Upper lobe of left lung (tissue), 6 donors: ENCODE data around the gene RBP4. TPM values are rescaled to one million over a fixed set of nuclear protein-coding genes. Genes with fewer than 3 reads are reported as not detected.

ENCODE experiments used
- ATAC-seq, 2 donors: fragments of 200-7000 bp; cut with Tn5 transposase; one replicate each; pipeline ENCODE4 v1.9.1; 2022; ENCODE audit warnings: mild to moderate bottlenecking in 2 of 2, moderate library complexity in 2 of 2; ENCODE audit not compliant: low FRiP score in 2 of 2
- DNase-seq, 2 donors: peaks; one replicate each; pipeline ENCODE4 v3.0.0-alpha.2; 2019 to 2020
- H3K27ac ChIP-seq, 4 donors: fragments of 200-600 bp; sonication (generic); one replicate each; pipeline ENCODE4 v1.5.1; 2016 to 2019
- H3K27me3 ChIP-seq, 4 donors: fragments of 200-600 bp; sonication (generic); one replicate each; pipeline ENCODE4 v1.5.1; 2017 to 2019
- H3K36me3 ChIP-seq, 4 donors: fragments of 200-600 bp; sonication (generic); one replicate each; pipeline ENCODE4 v1.5.1; 2016 to 2019
- H3K4me1 ChIP-seq, 4 donors: fragments of 200-600 bp; sonication (generic); one replicate each; pipeline ENCODE4 v1.5.1; 2018 to 2019
- H3K4me3 ChIP-seq, 4 donors: fragments of 200-600 bp; sonication (generic); one replicate each; pipeline ENCODE4 v1.5.1; 2017 to 2019; ENCODE audit warnings: mild to moderate bottlenecking in 2 of 4, moderate library complexity in 1 of 4
- H3K9me3 ChIP-seq, 4 donors: fragments of 200-600 bp; sonication (generic); one replicate each; pipeline ENCODE4 v1.5.1; 2018 to 2019
- EP300 ChIP-seq, 4 donors: sonication (generic); formaldehyde crosslinking; IDR thresholded peaks; one replicate each; pipeline ENCODE4 v1.5.1; 2017; ENCODE audit warnings: antibody characterized with exemption in 4 of 4, control low read depth in 2 of 4
- POLR2A ChIP-seq, 4 donors: fragments of 450-650 bp; IDR thresholded peaks; one replicate each; pipeline ENCODE4 v1.5.1; 2016 to 2017; ENCODE audit warnings: antibody characterized with exemption in 4 of 4, mild to moderate bottlenecking in 2 of 4
- POLR2AphosphoS5 ChIP-seq, 2 donors: sonication (generic); formaldehyde crosslinking; IDR thresholded peaks; one replicate each; pipeline ENCODE4 v1.5.1; 2017; ENCODE audit warnings: antibody characterized with exemption in 2 of 2
- WGBS, 2 donors: methylation state at CpG; one replicate each; pipeline ENCODE4 v1.1.5; 2017 to 2018; 5-methylcytosine and 5-hydroxymethylcytosine counted together
- total RNA-seq, 6 donors: library from RNA; depleted of rRNA in 4 of 6; stranded (reverse); fragments of >200 nt in 4 of 6; gene quantifications; one replicate each; pipeline versions ENCODE4 v1.1.0 to v1.2.1, GENCODE V29; 2016 to 2021
- TF ChIP-seq, protein P1 (sequence below), 6 experiments: fragments of 450-650 bp in 4 of 6; fragments of 200-600 bp in 2 of 6; sonication (generic) in 2 of 6; IDR thresholded peaks; one replicate each; pipeline ENCODE4 v1.5.1; 2016 to 2019; ENCODE audit warnings: antibody characterized with exemption in 6 of 6
- donor health status: DM: no; HTN: no; CAD: no; lungs with moderate emphysema.
- donor health status: DM: no; HTN: yes; CAD: no; lungs with severe emphysema.

Gene RBP4
- total RNA-seq, 6 donors from 2014 or later: 11.5 to 50.7 (median 28.3) TPM

DNA sequence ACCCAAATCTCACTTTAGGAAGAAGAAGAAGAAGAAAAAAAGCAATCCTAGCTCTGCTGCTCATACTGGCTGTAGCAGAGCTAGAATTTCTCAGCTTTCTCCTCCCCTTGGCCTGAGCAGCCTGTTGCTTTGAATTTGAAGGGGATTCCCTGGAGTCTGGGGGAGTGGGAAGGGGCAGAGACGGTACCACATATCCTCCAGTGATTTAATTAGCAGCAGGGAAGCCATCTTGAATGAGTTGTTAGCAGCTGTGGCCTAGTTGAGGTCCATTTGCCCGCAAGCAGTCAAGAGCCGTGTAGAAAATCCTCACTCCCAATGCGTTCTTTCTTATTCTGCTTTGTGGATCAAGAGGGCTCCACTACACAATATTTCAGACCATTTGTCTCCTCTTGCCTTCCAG, 27.8 kb upstream of the RBP4 start:
- no peaks in the 10 kb centered on the region for H3K27me3 ChIP-seq
- ATAC-seq: no peak
- H3K4me1 ChIP-seq: no peaks in the 10 kb centered on the region
- 86 to 91% methylated on average over 4 of the region's 4 CpGs for WGBS, 2 donors
- H3K27ac ChIP-seq: no peak overlapping the region
- TF ChIP-seq POLR2AphosphoS5 (IDR thresholded peaks at IDR 0.05) (no peak), EP300 (IDR thresholded peaks at IDR 0.05) (no peak), POLR2A (IDR thresholded peaks at IDR 0.05) (no peak)
- TF ChIP-seq, protein P1, sequence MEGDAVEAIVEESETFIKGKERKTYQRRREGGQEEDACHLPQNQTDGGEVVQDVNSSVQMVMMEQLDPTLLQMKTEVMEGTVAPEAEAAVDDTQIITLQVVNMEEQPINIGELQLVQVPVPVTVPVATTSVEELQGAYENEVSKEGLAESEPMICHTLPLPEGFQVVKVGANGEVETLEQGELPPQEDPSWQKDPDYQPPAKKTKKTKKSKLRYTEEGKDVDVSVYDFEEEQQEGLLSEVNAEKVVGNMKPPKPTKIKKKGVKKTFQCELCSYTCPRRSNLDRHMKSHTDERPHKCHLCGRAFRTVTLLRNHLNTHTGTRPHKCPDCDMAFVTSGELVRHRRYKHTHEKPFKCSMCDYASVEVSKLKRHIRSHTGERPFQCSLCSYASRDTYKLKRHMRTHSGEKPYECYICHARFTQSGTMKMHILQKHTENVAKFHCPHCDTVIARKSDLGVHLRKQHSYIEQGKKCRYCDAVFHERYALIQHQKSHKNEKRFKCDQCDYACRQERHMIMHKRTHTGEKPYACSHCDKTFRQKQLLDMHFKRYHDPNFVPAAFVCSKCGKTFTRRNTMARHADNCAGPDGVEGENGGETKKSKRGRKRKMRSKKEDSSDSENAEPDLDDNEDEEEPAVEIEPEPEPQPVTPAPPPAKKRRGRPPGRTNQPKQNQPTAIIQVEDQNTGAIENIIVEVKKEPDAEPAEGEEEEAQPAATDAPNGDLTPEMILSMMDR (IDR thresholded peaks at IDR 0.05): no peak
- no peaks in the 10 kb centered on the region for H3K9me3 ChIP-seq
- no peaks in the 10 kb centered on the region for H3K36me3 ChIP-seq
- no peak for DNase-seq
- no peak overlapping the region for H3K4me3 ChIP-seq

DNA sequence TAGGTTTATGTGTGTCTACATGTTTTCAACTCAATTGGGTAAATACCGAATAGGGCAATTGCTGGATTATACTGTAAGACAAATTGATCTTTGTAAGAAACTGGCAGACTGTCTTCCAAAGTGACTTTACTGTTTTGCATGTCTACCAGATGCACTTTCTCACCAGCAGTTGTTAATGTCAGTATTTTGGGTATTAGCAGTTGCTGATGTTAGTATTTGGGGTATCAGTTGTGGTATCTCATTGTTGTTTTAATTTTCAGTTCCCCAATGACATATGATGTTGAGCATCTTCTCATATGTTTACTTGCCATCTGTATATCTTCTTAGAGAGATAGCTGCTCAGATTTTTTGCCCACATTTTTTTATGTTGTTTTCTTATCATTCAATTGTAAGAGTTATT, 21.9 kb upstream of the RBP4 start:
- TF ChIP-seq, protein P1 (IDR thresholded peaks at IDR 0.05): no peak
- TF ChIP-seq EP300 (IDR thresholded peaks at IDR 0.05) (no peak), POLR2AphosphoS5 (IDR thresholded peaks at IDR 0.05) (no peak), POLR2A (IDR thresholded peaks at IDR 0.05) (no peak)
- 89 to 100% methylated on average over 1 of the region's 1 CpG for WGBS, 2 donors
- ATAC-seq (no peak), DNase-seq (no peak)
- Histone ChIP-seq H3K27me3 (no peaks in the 10 kb centered on the region), H3K4me1 (no peaks in the 10 kb centered on the region), H3K36me3 (no peaks in the 10 kb centered on the region), H3K4me3 (no peak overlapping the region), H3K27ac (no peak overlapping the region), H3K9me3 (no peaks in the 10 kb centered on the region)

DNA sequence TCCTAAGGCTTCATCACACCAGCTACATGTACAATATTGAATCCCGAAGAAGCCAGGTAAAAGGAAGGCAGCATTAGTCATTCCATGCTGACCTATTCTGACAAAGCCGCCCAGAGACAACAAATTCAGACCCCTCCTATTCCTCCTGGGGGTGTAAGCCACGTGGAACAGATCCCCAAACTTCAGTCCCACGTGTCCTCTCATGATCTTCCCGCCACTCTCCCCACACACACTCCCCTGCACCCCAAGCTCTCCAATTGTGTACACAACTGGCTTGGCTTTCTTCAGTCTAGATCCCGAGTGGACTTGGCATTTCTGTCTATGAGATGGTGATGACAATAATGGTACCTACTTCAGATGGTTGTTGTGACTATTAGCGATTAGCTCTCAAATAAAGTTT, 19.9 kb upstream of the RBP4 start:
- Histone ChIP-seq H3K9me3 (no peaks in the 10 kb centered on the region), H3K4me3 (no peak overlapping the region), H3K36me3 (no peaks in the 10 kb centered on the region), H3K27me3 (no peaks in the 10 kb centered on the region), H3K27ac (no peak overlapping the region), H3K4me1 (no peaks in the 10 kb centered on the region)
- WGBS, 2 donors: 77 to 78% methylated on average over 7 of the region's 7 CpGs
- ATAC-seq (no peak), DNase-seq (no peak)
- TF ChIP-seq POLR2AphosphoS5 (IDR thresholded peaks at IDR 0.05) (no peak), EP300 (IDR thresholded peaks at IDR 0.05) (no peak), POLR2A (IDR thresholded peaks at IDR 0.05) (no peak)
- TF ChIP-seq, protein P1 (IDR thresholded peaks at IDR 0.05): no peak

DNA sequence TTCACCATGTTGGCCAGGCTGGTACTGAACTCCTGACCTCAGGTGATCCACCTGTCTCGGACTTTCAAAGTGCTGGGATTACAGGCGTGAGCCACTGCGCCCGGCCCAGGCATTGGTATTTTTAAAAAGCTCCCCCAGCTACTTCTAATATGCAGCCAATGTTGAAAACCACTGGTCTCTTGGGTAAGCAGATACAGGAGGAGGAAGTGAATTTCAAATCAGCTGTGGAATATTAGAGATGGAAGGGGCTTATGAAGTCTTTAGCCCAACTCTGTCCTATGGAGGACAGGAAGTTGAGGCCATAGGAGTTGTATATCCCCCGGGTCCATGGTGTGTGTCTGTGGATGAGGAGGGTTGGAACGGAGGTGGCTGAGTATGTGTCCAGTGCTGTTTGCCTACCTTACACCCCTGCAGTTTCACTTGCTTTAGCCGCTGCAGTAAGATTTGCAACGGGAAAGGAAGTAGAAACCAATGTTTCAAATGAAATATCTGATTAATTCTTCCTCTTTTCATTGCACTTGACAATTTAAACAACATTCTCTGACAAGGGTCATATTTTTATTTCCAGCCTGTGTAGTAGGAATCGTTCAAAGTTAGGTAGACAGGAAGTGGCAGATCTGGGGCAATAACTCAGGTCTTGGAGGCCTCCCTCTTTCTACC, 14.7 kb upstream of the RBP4 start:
- no peak overlapping the region for H3K4me3 ChIP-seq
- H3K27ac ChIP-seq: peak overlapping the region in 1 of 4 donors; percentile 0
- DNase-seq (no peak), ATAC-seq (peak in 1 of 2 donors; percentile 40)
- H3K9me3 ChIP-seq: no peaks in the 10 kb centered on the region
- H3K36me3 ChIP-seq: no peaks in the 10 kb centered on the region
- WGBS, 2 donors: 53 to 62% methylated on average over 9 of the region's 9 CpGs
- TF ChIP-seq, protein P1 (IDR thresholded peaks at IDR 0.05): no peak
- no peak for TF ChIP-seq POLR2A (IDR thresholded peaks at IDR 0.05)
- no peak for TF ChIP-seq POLR2AphosphoS5 (IDR thresholded peaks at IDR 0.05)
- no peak for TF ChIP-seq EP300 (IDR thresholded peaks at IDR 0.05)
- no peaks in the 10 kb centered on the region for H3K4me1 ChIP-seq
- no peaks in the 10 kb centered on the region for H3K27me3 ChIP-seq
